H1 (cell line): ENCODE data around the gene OR7D2. TPM values are rescaled to one million over a fixed set of nuclear protein-coding genes. Genes with fewer than 3 reads are reported as not detected.

Experiments used
- CTCF ChIA-PET: fragments of 300-600 bp; sonication (Branson Sonifier 250); formaldehyde crosslinking; loops from one replicate; lab custom pipeline; 2021; ENCODE audit not compliant: partially characterized antibody; lab: Charles Lee
- POLR2A ChIA-PET: fragments of 300-600 bp; sonication (Branson Sonifier 250); formaldehyde crosslinking; loops from one replicate; lab custom pipeline; 2021; ENCODE audit warnings: inconsistent platforms; ENCODE audit not compliant: partially characterized antibody; lab: Charles Lee
- DNase-seq, 2 experiments: peaks; one replicate each; pipeline versions ENCODE4 v3.0.0 to v3.0.0-alpha.2; 2010 to 2022; ENCODE audit warnings: low spot score in 2 of 2, low read depth in 1 of 2, mixed read lengths in 1 of 2
- FAIRE-seq: peaks from 2 replicates; lab custom pipeline; 2011; peaks lifted over from hg19 to GRCh38; lab: Jason Lieb, UNC
- H2AFZ ChIP-seq: 2 replicates; pipeline ENCODE4 v1.8.1; 2012; ENCODE audit warnings: low read length, inconsistent platforms
- H2AK5ac ChIP-seq: 2 replicates; pipeline ENCODE4 v1.6.1; 2013; ENCODE audit warnings: low read depth, low read length
- H2BK120ac ChIP-seq: replicated peaks from 2 replicates; pipeline ENCODE3; 2013; ENCODE audit warnings: low read depth, low read length, inconsistent platforms
- H2BK12ac ChIP-seq: 2 replicates; pipeline ENCODE4 v1.6.1; 2013; ENCODE audit warnings: low read depth, low read length
- H2BK15ac ChIP-seq: 2 replicates; pipeline ENCODE4 v1.6.1; 2013; ENCODE audit warnings: low read length
- H2BK20ac ChIP-seq: 2 replicates; pipeline ENCODE4 v1.6.1; 2013; ENCODE audit warnings: low read length
- H2BK5ac ChIP-seq: 2 replicates; pipeline ENCODE4 v1.6.1; 2013; ENCODE audit warnings: low read depth, low read length
- H3K14ac ChIP-seq: 2 replicates; pipeline ENCODE4 v1.6.1; 2013; ENCODE audit warnings: inconsistent platforms; ENCODE audit not compliant: insufficient read length
- H3K18ac ChIP-seq: 2 replicates; pipeline ENCODE4 v1.6.1; 2013; ENCODE audit warnings: low read length; ENCODE audit errors: extremely low read depth
- H3K23ac ChIP-seq: 2 replicates; pipeline ENCODE4 v1.6.1; 2013; ENCODE audit warnings: inconsistent platforms; ENCODE audit not compliant: insufficient read length
- H3K23me2 ChIP-seq: 2 replicates; pipeline ENCODE4 v1.6.1; 2013; ENCODE audit warnings: low read depth, low read length
- H3K27ac ChIP-seq: 2 replicates; pipeline ENCODE4 v1.6.1; 2011; ENCODE audit warnings: low read depth, low read length, inconsistent platforms
- H3K27me3 ChIP-seq, 4 experiments: replicated peaks in 1 of 4; 1 replicate in 1 of 4; 2 replicates in 3 of 4; pipeline versions ENCODE4 v1.6.1 to v1.8.1; 2011 to 2013; ENCODE audit warnings: low read length in 3 of 4, mild to moderate bottlenecking in 3 of 4, inconsistent platforms in 2 of 4, mixed read lengths in 2 of 4, moderate library complexity in 1 of 4; ENCODE audit not compliant: control insufficient read depth in 3 of 4, insufficient read depth in 3 of 4; ENCODE audit errors: extremely low read depth in 1 of 4
- H3K36me3 ChIP-seq, 4 experiments: 2 replicates each; pipeline versions ENCODE4 v1.6.1 to v1.8.1; 2011 to 2013; ENCODE audit warnings: mild to moderate bottlenecking in 4 of 4, low read length in 3 of 4, moderate library complexity in 2 of 4, control low read depth in 1 of 4, inconsistent platforms in 1 of 4; ENCODE audit not compliant: insufficient read depth in 4 of 4, control insufficient read depth in 2 of 4
- H3K4ac ChIP-seq: replicated peaks from 2 replicates; pipeline ENCODE3; 2013; ENCODE audit warnings: low read length, low read depth, mixed read lengths, inconsistent platforms; ENCODE audit not compliant: insufficient read length
- H3K4me1 ChIP-seq, 4 experiments: replicated peaks in 1 of 4; 1 replicate in 1 of 4; 2 replicates in 3 of 4; pipeline versions ENCODE4 v1.6.1 to v1.8.1; 2011 to 2013; ENCODE audit warnings: low read length in 3 of 4, inconsistent platforms in 2 of 4, mixed read lengths in 1 of 4; ENCODE audit not compliant: insufficient read depth in 4 of 4, control insufficient read depth in 3 of 4
- H3K4me2 ChIP-seq, 2 experiments: 2 replicates each; pipeline versions ENCODE4 v1.6.1 to v1.8.1; 2011 to 2013; ENCODE audit warnings: low read depth in 2 of 2, low read length in 2 of 2, control low read depth in 1 of 2, inconsistent platforms in 1 of 2, mild to moderate bottlenecking in 1 of 2; ENCODE audit not compliant: insufficient read depth in 1 of 2
- H3K4me3 ChIP-seq, 4 experiments: fragments of 200-600, 300-600 bp in 1 of 4; sonication (generic), shearing (Covaris generic), sonication (Bioruptor Twin) in 1 of 4; 2 replicates each; pipeline versions ENCODE4 v1.5.1 to v1.8.1; 2011 to 2016; ENCODE audit warnings: low read length in 4 of 4, low read depth in 3 of 4, control low read depth in 2 of 4, inconsistent platforms in 2 of 4, mild to moderate bottlenecking in 2 of 4, mixed read lengths in 1 of 4, moderate library complexity in 1 of 4; ENCODE audit not compliant: insufficient read depth in 2 of 4; ENCODE audit errors: extremely low read depth in 1 of 4
- H3K56ac ChIP-seq: replicated peaks from 2 replicates; pipeline ENCODE3; 2013; ENCODE audit warnings: low read depth, mild to moderate bottlenecking, mixed read lengths, low read length, inconsistent platforms; ENCODE audit not compliant: insufficient read length
- H3K79me1 ChIP-seq: 2 replicates; pipeline ENCODE4 v1.6.1; 2013; ENCODE audit warnings: low read depth, low read length, control low read depth
- H3K79me2 ChIP-seq, 2 experiments: 2 replicates each; pipeline versions ENCODE4 v1.6.1 to v1.8.1; 2012 to 2013; ENCODE audit warnings: low read length in 2 of 2, mild to moderate bottlenecking in 2 of 2, inconsistent platforms in 1 of 2; ENCODE audit not compliant: insufficient read depth in 2 of 2, control insufficient read depth in 1 of 2
- H3K9ac ChIP-seq, 4 experiments: replicated peaks in 1 of 4; 1 replicate in 1 of 4; 2 replicates in 3 of 4; pipeline versions ENCODE4 v1.6.1 to v1.8.1; 2011 to 2013; ENCODE audit warnings: low read depth in 3 of 4, low read length in 3 of 4, control low read depth in 2 of 4, mild to moderate bottlenecking in 2 of 4, moderate library complexity in 2 of 4, inconsistent platforms in 1 of 4; ENCODE audit errors: extremely low read depth in 1 of 4
- H3K9me3 ChIP-seq, 2 experiments: 2 replicates each; pipeline versions ENCODE4 v1.6.1 to v1.8.1; 2012 to 2013; ENCODE audit warnings: mild to moderate bottlenecking in 2 of 2, moderate library complexity in 2 of 2, control low read depth in 1 of 2, inconsistent platforms in 1 of 2, low read depth in 1 of 2, low read length in 1 of 2, mixed read lengths in 1 of 2; ENCODE audit not compliant: insufficient read depth in 2 of 2
- H4K20me1 ChIP-seq, 2 experiments: replicated peaks in 1 of 2; 2 replicates each; pipeline versions ENCODE3 to v1.8.1; 2011 to 2013; ENCODE audit warnings: inconsistent platforms in 2 of 2, low read length in 2 of 2, mild to moderate bottlenecking in 1 of 2; ENCODE audit not compliant: insufficient read depth in 2 of 2, control insufficient read depth in 1 of 2
- H4K5ac ChIP-seq: 2 replicates; pipeline ENCODE4 v1.6.1; 2013; ENCODE audit warnings: low read length, low read depth, mixed read lengths, inconsistent platforms; ENCODE audit not compliant: insufficient read length
- H4K8ac ChIP-seq: 2 replicates; pipeline ENCODE4 v1.8.0; 2013; ENCODE audit warnings: mild to moderate bottlenecking, moderate library complexity, low read length, inconsistent platforms; ENCODE audit not compliant: insufficient read depth; ENCODE audit errors: extremely low read depth
- H4K91ac ChIP-seq: replicated peaks from 2 replicates; pipeline ENCODE3; 2013; ENCODE audit warnings: low read length, mixed read lengths, inconsistent platforms; ENCODE audit not compliant: insufficient read length
- ATF2 ChIP-seq: IDR thresholded peaks from 2 replicates; pipeline ENCODE4 v1.6.1; 2012; ENCODE audit warnings: low read length, inconsistent platforms
- GABPA ChIP-seq: IDR thresholded peaks from 2 replicates; pipeline ENCODE4 v1.6.1; 2011; ENCODE audit warnings: mild to moderate bottlenecking, low read length, moderate library complexity, borderline replicate concordance; ENCODE audit not compliant: insufficient read depth
- RBBP5 ChIP-seq: IDR thresholded peaks from 2 replicates; pipeline ENCODE4 v1.7.1; 2012; ENCODE audit warnings: low read depth, mild to moderate bottlenecking, inconsistent platforms, low read length, moderate library complexity, borderline replicate concordance
- RNF2 ChIP-seq: fragments of 200-900, 300-1000 bp; sonication (generic); IDR thresholded peaks from 2 replicates; pipeline ENCODE4 v1.7.1; 2016; ENCODE audit warnings: borderline replicate concordance, low read depth, mild to moderate bottlenecking, antibody characterized with exemption, low read length; ENCODE audit not compliant: poor library complexity, severe bottlenecking; ENCODE audit errors: missing control alignments
- SIX5 ChIP-seq: IDR thresholded peaks from 2 replicates; pipeline ENCODE4 v1.6.1; 2011; ENCODE audit warnings: mild to moderate bottlenecking, low read depth, low read length
- WGBS, 2 experiments: shearing (Covaris generic) in 1 of 2; methylation state at CpG; one replicate each; pipeline versions ENCODE4 v1.1.6 to v1.1.7; 2013 to 2015; ENCODE audit warnings: low lambda C conversion rate in 2 of 2, mixed read lengths in 2 of 2, inconsistent platforms in 1 of 2, low coverage in 1 of 2, missing lambda C conversion rate in 1 of 2; ENCODE audit not compliant: insufficient replicate concordance in 2 of 2, insufficient coverage in 1 of 2, insufficient read length in 1 of 2; ENCODE audit errors: extremely low coverage in 1 of 2, missing lambda C conversion rate in 1 of 2; 5-methylcytosine and 5-hydroxymethylcytosine counted together
- polyA plus RNA-seq, 7 experiments: library from polyadenylated mRNA; depleted of rRNA in 3 of 7; stranded (reverse) in 5 of 7; unstranded in 2 of 7; fragments of >200 nt in 5 of 7; fragments of 200-250 nt in 2 of 7; gene quantifications; 1 replicate in 5 of 7; 2 replicates in 1 of 7; 4 replicates in 1 of 7; pipeline versions ENCODE4 v1.2.1 to v1.2.3, GENCODE V29; 2011 to 2013; ENCODE audit warnings: missing spikeins in 2 of 7, mixed read lengths in 2 of 7
- total RNA-seq: library from RNA; stranded (reverse); fragmentation: NEBNext Ultra II Directional; extraction: Animal tissue kit (Norgen Biotek cat#: 25700); gene quantifications from 2 replicates; pipeline ENCODE4 v1.2.1, GENCODE V29; 2021

The OR7D2 gene
- total and polyA plus RNA-seq, 2 of the 8 experiments (the other 6 are each of a cell fraction or from before 2014, with no cell fraction given), result 0.02 TPM; not detected in 1

GRCh38 chr19:9130965-9131364 is 47.8 kb upstream of the OR7D2 start:
- no peaks in the 10 kb centered on the region for H3K36me3 ChIP-seq
- ChIA-PET POLR2A (no interaction called here), CTCF (no interaction called here)
- FAIRE-seq, result no peak
- H3K79me1 ChIP-seq, result no peaks in the 10 kb centered on the region
- H3K4me2 ChIP-seq, result no peak overlapping the region
- no peak overlapping the region for H3K4me3 ChIP-seq
- H4K5ac ChIP-seq, result no peak overlapping the region
- no peak overlapping the region for H2BK5ac ChIP-seq
- no peak overlapping the region for H2AFZ ChIP-seq
- no peaks in the 10 kb centered on the region for H3K79me2 ChIP-seq
- no peak overlapping the region for H3K18ac ChIP-seq
- no peak overlapping the region for H3K4ac ChIP-seq
- no peaks in the 10 kb centered on the region for H3K23me2 ChIP-seq
- no peaks in the 10 kb centered on the region for H3K4me1 ChIP-seq
- no peak overlapping the region for H3K14ac ChIP-seq
- no peak overlapping the region for H3K56ac ChIP-seq
- no peak overlapping the region for H2BK120ac ChIP-seq
- H3K9ac ChIP-seq, result no peak overlapping the region
- H4K20me1 ChIP-seq, result no peaks in the 10 kb centered on the region
- no peak overlapping the region for H3K27ac ChIP-seq
- no peak overlapping the region for H2BK15ac ChIP-seq
- H4K91ac ChIP-seq, result no peak overlapping the region
- no peaks in the 10 kb centered on the region for H3K27me3 ChIP-seq
- peaks cover 19 to 35% of the 10 kb centered on the region in 2 experiments; a peak in 3 of 4 replicates for H3K9me3 ChIP-seq
- H3K23ac ChIP-seq, result no peak overlapping the region
- no peak for DNase-seq
- 91% methylated on average over 1 of the region's 1 CpG; no CpG with 5 or more reads in 1 of the 2 experiments for WGBS, 2 experiments
- H2BK20ac ChIP-seq, result no peak overlapping the region
- H2AK5ac ChIP-seq, result no peak overlapping the region
- no peak overlapping the region for H4K8ac ChIP-seq
- no peak overlapping the region for H2BK12ac ChIP-seq
- TF ChIP-seq RNF2 (no peak), SIX5 (no peak), ATF2 (no peak), RBBP5 (no peak), GABPA (no peak)
